Neutrophil (primary cell): ENCODE results near the gene RCN2.

Experiments
- H3K27ac ChIP-seq: fragments of 200-600 bp; sonication (generic); 2 replicates; pipeline ENCODE4 v1.5.1; 2016; ENCODE audit warnings: mild to moderate bottlenecking, moderate library complexity
- H3K27me3 ChIP-seq: fragments of 200-600 bp; sonication (generic); 2 replicates; pipeline ENCODE4 v1.6.0; 2016; ENCODE audit warnings: mild to moderate bottlenecking
- H3K36me3 ChIP-seq: fragments of 200-600 bp; sonication (generic); 2 replicates; pipeline ENCODE4 v1.5.1; 2017
- H3K4me1 ChIP-seq, 2 experiments: fragments of 200-600 bp in 1 of 2; sonication (generic) in 1 of 2; 1 replicate in 1 of 2; 2 replicates in 1 of 2; pipeline versions ENCODE4 v1.5.1 to v1.6.1; 2013 to 2016; ENCODE audit warnings: low read depth in 1 of 2, low read length in 1 of 2, mild to moderate bottlenecking in 1 of 2, moderate library complexity in 1 of 2; ENCODE audit not compliant: control insufficient read depth in 1 of 2, insufficient read depth in 1 of 2
- H3K4me3 ChIP-seq, 2 experiments: fragments of 200-600 bp in 1 of 2; sonication (generic) in 1 of 2; 1 replicate in 1 of 2; 2 replicates in 1 of 2; pipeline ENCODE4 v1.5.1; 2013 to 2016; ENCODE audit warnings: low read depth in 1 of 2, low read length in 1 of 2, mild to moderate bottlenecking in 1 of 2, moderate library complexity in 1 of 2
- H3K9me3 ChIP-seq: fragments of 200-600 bp; sonication (generic); 2 replicates; pipeline ENCODE4 v1.5.1; 2016
- CTCF ChIP-seq: fragments of 200-600 bp; sonication (generic); IDR thresholded peaks from 2 replicates; pipeline ENCODE4 v1.5.1; 2016; ENCODE audit warnings: antibody characterized with exemption

The RCN2 gene

DNA sequence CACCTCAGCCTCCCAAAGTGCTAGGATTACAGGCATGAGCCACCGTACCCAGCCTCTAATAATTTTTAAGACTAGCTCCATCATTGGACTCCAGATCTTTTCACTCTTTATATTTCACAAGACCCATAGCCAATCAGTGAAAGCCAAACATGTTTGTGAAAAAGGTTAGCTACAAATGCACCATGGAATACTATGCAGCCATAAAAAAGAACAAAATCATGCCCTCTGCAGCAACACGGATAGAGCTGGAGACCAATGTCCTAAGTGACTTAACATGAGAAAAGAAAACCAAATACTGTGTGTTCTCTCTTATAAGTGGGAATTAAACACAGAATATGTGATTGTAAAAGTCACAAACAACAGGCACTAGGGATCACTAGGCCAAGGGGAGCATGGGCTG is 29.6 kb upstream of the RCN2 start:
- Histone ChIP-seq H3K27ac (no peak overlapping the region), H3K9me3 (no peaks in the 10 kb centered on the region), H3K4me3 (no peak overlapping the region), H3K4me1 (peaks cover 32% of the 10 kb centered on the region in 2 experiments), H3K36me3 (no peaks in the 10 kb centered on the region), H3K27me3 (no peaks in the 10 kb centered on the region)
- TF ChIP-seq CTCF = no peak

DNA sequence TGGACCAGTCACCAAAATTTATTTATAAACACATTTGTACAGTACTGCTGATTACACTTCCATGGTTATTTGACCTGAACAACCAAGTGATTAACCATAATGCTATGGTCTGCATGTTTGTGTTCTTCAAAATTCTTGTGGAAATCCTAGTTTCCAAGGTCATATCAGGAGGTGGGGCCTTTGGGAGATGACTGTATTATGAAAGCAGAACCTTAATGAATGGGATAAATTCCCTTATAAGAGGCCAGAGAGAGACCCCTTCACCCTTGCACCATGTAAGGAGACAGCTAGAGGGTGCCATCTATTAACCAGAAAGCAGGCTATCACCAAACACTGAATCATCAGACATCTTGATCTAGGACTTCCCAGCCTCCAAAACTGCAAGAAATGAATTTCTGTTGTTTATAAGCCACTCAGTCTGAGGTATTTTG is 28.3 kb upstream of the RCN2 start:
- Histone ChIP-seq H3K27me3 (no peaks in the 10 kb centered on the region), H3K36me3 (no peaks in the 10 kb centered on the region), H3K27ac (peak overlapping the region; percentile 27), H3K4me3 (peak overlapping the region in 1 of 2 experiments; percentile 2), H3K4me1 (peaks cover 32% of the 10 kb centered on the region in 2 experiments), H3K9me3 (no peaks in the 10 kb centered on the region)
- TF ChIP-seq CTCF = no peak

- Histone ChIP-seq H3K4me3 (peak overlapping the region; percentile 89 to 99), H3K36me3 (no peaks in the 10 kb centered on the region), H3K4me1 (peaks cover 32% of the 10 kb centered on the region in 2 experiments), H3K9me3 (no peaks in the 10 kb centered on the region), H3K27me3 (no peaks in the 10 kb centered on the region), H3K27ac (peak overlapping the region; percentile 76)
- TF ChIP-seq CTCF = no peak
Observed at GRCh38 chr15:76904461-76905012, 27.0 kb upstream of the RCN2 start.

DNA sequence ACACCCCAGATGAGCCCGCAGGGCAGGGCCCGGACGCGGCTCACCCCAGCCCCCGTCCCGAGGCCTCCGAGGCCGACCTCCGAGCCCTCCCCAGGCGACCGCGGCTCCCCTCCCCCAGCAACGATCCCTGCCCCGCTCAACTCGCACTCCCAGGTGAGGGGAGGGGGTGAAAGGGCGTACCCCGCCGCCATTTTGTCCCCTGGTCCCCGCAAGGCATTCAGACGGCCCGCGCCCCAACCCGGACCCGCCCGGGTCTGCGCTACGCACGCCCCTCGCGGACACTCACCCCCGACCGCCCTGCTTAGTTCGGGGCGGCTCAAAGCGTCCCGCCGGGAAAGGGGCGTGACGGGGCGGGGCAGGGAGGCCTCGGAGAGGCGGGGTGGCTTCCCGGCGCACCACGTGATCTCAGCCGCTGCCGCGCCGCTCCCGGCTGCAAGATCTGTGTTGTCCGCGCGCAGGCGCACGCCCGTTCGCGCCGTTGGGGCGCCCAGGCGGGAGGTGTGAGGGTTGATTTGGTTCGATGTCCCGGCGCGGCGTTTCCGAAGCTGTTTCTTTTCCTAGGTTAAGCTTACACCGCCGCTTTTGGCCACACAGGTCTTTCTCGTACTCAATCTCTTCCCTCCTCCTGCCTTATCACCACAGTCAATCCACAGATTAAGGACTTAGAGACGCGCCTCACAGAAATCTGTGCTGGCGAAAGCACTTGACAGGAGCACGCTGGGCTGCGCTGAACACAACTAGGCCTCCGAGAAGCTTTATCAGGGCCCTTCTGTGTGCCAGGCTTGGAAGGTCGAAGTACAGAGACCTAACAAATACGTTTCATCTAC is 26.3 kb upstream of the RCN2 start, which contains the start of gene SCAPER:
TSS of gene SCAPER (minus strand) at position 328 of the 827 bp plus-strand sequence. CDS start 21,523 bp downstream, outside the sequence.
- H3K9me3 ChIP-seq = no peaks in the 10 kb centered on the region
- TF ChIP-seq CTCF = peak; percentile 57
- no peaks in the 10 kb centered on the region for H3K36me3 ChIP-seq
- H3K27ac ChIP-seq = peak within 1 kb of the TSS; percentile 76
- no peaks in the 10 kb centered on the region for H3K27me3 ChIP-seq
- peak within 1 kb of the TSS; percentile 89 to 99 for H3K4me3 ChIP-seq
- peaks cover 32% of the 10 kb centered on the region in 2 experiments for H3K4me1 ChIP-seq

- H3K4me3 ChIP-seq = peak overlapping the region; percentile 89 to 99
- H3K27ac ChIP-seq = no peak overlapping the region
- H3K36me3 ChIP-seq = no peaks in the 10 kb centered on the region
- H3K27me3 ChIP-seq = no peaks in the 10 kb centered on the region
- H3K9me3 ChIP-seq = no peaks in the 10 kb centered on the region
- no peak for TF ChIP-seq CTCF
- peaks cover 32% of the 10 kb centered on the region in 2 experiments for H3K4me1 ChIP-seq
Observed at GRCh38 chr15:76905855-76906254, 25.7 kb upstream of the RCN2 start.
